Amygdala (tissue), 56 donors: ENCODE data around the gene NXPH4.
A peak's percentile ranks its signal among the peaks of the same experiment; 100 is the strongest.

Experiments
- DNase-seq, 56 donors: peaks; one replicate each; lab custom pipeline; 2025; lab: John Stamatoyannopoulos, UW

Gene NXPH4

DNA sequence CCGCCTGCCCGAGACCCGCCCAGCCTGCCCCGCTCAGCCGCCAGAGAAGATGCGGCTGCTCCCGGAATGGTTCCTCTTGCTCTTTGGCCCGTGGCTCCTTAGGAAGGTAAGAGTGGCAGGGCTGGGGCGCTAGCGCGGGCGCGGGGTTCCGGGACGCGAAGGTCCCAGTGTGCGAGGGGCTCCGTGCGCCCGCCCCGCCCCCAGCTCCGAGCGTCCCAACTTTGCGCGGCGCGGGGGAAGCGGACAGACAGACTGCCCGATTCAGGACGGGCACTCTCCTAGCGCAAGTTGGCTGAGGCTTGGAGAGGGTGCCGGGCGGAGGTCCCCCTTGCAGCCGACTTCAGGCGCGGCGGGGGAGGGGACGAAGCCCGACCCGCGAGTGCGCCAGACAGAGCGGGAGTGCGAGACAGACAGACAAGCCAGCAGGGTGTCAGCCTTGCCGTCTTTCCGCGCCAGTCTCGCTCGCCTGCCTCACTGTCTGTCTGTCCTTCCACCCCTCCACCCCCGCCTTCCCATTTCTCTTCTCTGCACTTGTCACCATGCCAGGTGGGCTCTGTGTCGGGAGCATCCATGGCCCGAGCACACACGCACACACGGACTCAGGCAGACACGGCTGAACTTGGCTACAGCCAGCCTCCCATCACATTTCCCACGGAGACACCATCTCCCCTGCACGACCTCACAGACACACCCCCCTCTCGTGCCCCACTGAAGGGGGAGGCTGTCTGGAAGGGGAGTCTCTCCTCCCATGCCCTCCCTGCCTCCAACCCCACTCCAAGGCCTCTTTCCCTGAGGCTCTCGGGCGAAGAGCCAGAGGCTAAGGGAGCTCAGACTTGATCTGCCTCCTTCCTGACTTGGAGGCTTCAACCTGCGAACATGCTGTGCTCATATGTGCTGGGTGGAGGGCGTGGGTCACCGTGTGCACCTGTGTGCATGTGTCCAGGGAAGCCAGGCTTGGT is 606 bp downstream of the NXPH4 start:
- DNase-seq, result no peak

DNA sequence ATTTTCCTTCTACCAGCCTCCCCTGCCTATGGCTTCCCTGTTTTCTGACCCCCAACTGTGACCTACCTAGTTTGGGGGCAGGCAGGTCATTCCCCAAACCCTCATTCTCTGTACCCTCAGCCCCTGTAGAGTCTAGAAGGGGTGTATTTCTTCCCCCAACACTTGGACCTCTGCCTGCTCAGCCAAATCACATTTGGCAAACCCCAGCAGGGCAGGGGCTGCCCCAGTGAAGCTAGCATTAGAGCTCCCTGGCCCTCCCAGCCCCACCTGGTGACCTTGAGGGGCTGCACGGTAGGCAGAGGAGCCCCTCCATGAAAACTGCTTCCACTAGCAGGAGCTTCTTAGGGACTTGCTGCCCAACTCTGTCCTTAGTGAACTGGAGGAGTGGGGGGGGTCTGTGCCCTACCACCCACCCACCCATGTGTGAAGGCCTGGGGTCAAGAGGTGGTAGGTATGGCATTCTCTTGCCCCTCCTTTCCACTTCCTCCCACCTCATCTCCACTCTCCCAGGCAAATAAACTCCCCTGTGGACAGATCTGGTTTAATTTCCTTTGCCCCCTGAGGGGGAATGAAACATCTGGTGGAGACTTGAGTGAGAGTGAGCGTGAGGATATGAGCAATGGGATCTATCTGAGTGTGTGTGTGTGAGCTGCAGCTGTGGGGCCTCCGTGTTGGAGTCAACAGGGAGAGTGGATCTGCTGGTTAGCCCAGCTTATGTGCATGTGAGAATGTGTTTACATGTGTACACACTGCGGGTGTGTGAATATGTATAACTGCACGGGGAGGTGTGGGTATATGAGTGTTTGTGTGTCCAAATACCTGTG is 1.6 kb downstream of the NXPH4 start:
- DNase-seq, result no peak

DNA sequence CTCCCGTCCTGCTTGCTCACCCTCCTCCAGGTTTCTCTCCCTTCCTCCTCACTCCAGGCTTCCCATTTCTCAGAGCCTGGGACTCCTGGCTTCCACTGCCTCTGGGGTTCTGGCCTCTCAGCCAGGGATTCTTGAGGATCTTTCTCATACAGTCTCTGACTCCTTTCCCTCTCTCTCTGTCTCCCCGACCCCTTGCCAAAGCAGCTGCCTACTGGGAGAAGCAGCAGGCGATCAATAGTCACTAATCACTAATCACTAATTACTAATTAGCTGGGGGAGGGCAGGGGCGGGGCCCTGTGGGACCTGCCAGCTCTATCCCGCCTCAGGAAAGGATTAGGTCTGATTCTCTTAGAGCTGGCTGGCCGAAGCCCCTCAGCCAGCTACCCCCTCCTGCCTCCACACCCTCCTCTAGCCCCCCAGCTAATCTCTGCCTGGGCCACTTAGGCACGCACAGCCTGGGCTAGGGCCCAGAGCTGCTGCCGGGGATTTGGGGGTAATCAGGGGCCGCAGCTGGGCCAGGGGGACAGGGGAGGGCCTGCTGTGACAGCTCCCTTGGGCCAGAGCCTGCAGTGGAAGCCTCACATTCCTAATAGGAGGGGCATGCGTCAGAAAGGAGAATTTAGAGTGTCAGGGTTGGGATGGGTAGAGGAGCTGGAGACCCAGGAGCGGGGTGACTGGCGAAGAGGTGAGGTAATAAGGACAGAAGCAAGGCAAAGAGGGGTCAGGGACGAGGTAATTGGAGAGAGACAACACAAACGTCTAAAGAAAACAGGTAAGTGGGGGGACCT is 2.8 kb downstream of the NXPH4 start:
- no peak for DNase-seq

DNA sequence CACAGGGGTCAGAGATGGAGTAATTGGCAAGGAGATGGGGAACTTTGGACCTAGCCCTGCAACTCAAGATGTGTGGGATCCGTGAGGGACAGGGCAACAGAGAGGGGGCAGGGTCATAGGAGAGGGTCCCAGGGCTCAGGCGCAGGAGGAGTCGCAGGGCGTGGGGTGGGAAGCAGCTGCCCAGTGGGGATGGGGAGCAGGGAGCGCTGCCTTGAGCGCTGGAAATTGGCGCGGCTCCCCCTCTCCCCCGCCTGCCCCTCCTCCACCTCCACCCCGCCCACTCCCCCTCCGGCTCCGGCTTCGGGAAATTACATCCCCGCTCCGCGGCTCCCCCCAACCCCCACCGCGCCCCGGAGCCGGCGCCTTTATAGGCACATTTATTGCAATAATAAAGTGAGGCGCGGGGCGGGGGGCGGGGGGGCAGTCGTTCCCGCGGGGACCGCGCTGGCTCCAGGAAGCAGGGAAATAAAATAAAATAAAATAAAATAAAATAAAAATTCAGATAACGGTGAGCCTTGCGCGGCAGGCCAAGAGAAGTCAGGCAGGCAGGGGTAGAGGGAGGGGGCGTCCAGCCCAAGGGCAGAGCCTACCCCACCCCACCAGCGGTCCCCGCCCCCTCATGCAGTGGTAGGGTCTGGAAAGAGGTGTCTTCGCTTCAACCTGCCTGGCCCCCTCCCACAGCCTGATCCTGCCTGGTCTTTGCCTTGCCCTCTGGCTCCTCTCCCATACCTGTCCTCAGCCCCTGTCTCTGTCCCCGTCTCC is 3.6 kb downstream of the NXPH4 start:
- DNase-seq, result no peak

DNA sequence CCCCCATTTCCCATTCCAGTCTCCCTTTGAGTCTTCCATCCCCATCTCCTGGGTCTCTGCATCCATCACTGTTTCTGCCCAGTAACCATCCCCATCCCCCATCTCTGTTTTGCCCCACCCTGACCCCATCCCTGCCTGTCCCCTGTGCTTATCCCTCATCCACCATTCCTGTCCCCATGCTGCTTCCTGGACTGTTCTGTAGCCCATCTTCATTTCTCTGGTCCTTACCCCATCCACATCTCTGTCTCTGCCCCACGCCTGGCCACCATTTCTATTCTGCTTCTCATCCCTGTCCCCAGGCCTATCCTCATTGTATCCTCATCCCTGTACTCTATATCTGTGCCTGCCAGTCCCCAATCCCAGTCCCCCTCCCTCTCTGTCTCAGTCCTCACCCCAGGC is 4.2 kb downstream of the NXPH4 start:
- no peak for DNase-seq

DNA sequence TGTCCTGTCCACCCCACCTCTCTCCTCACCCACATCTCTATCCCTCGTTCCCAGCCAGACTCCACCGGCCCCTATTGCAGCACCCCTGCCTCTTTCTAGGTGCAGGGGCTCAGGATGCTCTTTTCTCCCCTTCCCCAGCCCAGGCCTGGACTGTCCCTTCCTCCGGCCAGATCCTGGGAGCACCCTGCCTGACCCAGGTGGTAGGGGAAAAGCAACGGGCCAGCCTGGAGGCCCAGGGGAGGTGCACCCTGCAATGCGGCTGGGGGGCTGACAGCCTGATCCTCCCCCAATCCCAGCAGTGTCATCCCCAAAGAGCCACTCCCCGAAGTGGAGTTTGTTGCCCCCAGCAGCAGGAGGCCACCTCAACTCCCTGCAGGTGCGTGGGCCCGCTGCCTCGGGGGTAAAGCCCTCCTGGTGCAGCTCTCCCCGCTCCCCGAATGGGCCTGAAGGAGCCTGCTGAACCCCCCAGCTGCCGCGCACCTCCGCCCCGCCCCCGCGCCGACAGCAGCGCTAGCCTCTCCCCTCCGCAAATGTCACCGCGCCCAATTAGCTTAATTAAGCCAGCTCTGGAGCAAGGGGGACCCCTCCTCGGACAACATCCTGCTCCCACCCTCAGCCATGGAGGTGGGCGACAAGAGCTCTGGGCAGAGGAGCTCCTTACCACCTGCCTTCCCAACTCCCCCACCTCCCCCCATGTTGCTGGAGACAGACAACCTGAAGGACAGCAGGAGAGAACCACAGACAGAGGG is 4.7 kb downstream of the NXPH4 start:
- DNase-seq, result no peak

DNA sequence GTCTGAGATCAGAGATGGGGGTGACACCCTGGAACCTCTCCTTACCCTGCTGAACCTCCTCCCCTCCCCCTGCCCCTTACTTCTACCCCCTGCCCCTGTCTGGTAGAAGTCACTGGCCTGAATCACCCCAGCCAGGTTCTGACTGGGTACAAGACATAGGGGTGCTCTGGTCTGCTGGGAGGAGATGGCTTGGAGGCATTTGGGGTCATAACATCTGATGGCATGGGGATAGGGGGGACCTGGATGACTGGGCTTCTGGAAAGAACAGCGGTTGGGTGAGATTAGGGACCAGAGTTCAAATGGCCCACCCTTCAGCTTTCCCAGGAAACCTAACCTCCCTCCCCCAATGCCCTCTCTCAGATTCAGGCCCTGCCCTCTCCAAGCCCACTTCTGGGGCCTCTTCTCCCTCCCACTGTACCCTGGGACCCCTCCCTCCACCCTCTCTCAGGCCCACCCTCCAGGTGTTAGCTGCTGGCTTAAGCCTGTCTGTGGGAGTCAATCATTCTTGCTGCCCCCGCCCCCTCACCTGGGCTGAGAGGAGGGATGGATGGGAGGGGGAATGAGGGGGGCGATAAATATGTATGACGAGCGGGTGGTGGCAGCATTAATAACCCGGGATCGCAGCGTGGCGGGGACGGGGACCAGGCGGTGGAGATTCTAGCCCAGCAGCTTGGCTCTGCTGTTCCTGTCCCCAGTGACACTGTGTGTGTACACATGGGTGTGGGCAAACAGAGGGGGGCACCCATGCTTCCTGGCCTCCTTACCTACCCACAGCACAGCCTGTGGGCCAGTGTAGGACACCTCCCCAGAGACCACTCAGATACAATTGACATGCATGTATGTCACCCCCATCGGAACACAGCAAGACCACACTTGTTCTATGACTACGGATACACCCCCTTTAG is 5.9 kb downstream of the NXPH4 start:
- no peak for DNase-seq

DNA sequence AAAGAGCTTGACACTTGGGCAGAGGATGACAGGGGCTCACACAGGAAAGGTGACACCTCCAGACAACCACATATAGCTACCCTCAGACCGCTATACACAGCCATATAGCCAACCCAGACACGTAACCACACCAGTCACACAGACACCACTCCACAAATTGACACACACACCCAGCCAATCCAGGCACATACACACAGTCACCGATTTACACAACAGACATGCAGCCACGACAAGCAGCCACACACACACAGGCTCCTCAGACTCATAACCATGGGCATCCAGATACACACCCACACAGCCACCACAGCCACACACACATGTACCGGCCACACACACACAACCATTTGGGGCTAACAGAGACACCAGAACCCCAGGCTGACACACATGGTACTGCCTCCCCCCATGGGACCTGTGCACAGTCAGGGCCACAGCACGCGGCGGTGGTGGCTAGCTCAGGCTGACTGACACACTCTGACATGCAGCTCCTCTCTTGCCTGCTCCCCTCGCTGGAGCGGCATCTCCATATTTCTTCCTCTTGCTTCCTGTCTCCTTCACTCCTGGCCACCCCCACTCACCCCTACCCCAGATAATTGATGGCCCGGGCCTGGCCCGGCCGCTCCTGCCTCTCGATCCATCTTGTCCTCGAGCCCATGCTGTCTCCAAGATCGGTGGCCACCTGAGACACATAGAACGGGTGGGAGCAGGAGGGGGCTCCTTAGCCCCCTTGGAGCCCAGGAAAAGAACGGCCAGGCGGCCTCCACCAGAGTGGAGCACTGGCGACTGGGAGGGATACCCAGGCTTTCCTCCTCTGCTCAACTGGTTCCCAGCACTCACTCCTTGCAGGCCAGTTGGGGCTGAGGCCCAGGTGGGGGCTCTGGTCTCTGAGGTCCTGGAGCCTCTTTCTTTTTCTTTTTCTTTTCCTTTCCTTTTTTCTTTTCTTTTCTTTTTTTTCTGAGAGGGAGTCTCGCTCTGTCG is 6.9 kb downstream of the NXPH4 start:
- DNase-seq, result no peak

DNA sequence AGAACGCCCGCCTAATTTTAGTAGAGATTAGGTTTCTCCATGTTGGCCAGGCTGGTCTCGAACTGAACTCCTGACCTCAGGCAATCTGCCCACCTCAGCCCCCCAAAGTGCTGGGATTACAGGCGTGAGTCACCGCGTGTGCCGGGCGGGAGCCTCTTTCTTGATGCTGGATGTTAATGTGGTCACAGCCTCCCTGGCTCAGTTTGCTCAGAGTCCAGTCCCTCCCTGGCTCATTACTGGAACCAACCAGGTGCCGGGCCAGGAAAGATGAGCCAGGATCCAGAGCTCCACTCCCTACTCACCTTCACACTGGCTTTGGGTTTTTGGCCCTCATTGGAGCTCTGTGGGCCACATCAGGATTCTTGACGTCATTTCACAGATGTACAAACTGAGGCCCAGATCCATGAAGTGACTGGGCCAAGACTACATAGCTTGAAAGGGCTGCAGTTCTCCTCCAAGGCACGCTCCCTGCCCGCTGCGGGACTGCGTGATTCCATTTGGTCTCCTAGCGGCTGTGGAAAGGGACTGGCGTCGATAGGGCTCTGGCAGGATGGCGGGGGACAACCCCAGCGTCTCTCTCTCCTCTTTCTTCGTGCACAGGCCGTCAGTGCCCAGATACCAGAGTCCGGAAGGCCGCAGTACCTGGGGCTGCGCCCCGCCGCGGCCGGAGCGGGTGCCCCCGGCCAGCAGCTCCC is 7.8 kb downstream of the NXPH4 start:
- no peak for DNase-seq

DNA sequence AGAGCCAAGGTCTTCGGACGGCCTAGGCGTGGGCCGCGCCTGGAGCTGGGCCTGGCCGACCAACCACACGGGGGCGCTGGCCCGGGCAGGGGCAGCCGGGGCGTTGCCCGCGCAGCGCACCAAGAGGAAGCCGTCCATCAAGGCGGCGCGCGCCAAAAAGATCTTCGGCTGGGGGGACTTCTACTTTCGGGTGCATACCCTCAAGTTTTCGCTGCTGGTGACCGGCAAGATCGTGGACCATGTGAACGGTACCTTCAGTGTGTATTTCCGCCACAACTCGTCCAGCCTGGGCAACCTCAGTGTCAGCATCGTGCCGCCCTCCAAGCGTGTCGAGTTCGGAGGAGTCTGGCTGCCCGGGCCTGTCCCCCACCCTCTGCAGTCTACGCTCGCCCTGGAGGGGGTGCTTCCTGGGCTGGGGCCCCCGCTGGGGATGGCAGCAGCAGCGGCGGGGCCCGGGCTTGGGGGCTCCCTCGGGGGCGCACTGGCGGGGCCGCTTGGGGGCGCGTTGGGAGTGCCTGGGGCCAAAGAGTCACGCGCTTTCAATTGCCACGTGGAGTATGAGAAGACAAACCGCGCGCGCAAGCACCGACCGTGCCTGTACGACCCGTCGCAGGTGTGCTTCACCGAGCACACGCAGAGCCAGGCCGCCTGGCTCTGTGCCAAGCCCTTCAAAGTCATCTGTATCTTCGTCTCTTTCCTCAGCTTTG is 8.5 kb downstream of the NXPH4 start:
- DNase-seq, result peak in 1 of 56 donors; percentile 22

DNA sequence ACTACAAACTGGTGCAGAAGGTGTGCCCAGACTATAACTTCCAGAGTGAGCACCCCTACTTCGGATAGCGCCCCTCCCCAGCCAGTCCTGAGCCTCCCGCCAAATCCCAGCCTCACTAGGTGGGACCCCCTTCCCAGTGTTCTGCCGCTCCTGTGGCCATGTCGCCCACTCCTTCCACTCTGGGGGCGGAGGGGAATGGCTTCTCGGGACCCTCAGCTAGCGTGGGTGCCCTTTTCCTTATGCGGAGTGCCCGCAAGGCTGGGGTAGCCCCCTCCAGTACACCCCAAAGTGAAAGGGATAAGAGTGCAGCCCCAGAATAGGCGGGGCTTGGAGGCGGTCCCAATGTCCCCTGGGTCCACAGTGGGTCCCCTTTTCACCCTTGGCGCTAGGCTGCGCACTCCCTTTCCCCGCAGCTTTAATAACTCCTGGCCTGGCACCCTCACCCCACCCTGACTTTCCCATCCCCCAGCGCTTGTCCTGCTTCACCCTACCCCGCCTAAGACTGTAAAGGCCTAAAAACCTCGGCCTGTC is 9.2 kb downstream of the NXPH4 start:
- no peak for DNase-seq

DNA sequence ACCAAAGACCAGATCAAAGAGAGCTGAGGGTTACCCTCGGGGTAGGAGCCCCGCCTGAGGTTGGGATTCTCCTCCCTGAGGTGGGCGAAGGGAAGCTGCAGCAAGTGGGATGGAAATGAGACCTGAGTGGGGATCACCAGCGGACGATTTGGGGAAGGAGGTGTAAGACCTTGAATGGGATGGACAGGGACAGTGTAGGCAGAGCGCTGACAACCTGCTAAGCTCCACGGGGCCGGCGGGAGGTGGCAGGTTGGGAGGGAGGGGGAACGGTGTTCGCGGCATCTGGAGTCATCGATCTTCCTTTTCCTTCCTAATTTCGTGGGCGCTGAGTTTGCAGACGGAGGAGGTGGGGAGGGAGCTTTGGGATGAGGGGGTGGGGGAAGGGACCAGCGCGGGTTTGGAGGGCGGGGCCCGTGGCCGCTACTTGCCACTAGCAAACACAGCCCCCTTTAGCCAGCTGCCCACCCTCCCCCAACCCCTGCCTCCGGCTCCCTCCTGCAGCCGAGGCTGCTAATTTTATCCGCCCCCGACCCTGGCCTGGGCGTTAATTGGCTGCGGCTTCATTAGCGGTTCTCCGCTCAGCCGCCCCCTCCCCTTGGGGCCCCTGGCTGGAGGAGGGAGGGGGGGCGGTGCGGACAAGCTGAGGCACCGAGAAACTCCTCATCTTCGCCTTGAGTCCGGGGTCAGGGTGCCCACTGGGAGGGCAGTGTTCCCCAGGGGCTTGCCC is 10.2 kb downstream of the NXPH4 start:
- peak in 2 of 56 donors; percentile 15 to 20 for DNase-seq

DNA sequence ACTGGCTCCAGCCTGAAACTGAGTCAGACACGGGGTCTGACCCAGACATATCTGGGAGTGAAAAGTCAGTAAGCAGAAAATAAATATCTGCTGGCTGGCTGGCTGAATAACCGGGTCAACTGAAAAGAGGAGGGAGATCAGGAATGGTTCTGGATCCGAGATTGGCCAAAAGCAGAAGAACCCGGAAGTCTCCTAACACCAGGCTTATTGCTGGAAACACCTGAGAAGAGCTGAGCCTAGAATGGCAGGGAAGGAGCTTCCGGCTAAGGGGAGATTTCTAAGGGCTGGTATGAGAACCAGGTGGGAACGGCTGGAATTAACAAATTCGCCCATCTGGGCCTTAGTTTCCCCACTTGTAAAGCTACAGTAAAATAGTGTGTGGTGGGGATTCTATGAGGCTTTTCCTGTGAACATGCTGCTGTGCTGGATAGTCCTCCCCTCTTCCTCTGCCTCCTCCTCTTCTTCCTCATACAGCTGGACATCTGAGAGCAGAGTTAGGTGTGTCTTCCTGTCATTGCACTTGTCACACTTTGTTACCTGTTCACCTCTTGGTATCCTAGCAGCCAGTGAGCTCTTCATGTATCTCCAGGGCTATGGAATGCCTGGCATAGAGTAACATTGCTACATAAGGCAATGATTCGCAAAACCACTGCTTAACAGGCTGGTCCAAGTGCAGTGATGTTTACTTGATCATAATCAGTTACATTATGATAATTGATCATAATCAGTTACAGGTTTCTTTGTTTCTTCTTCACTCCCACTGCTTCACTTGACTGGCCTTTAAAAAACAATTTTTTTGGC is 10.9 kb downstream of the NXPH4 start:
- no peak for DNase-seq

DNA sequence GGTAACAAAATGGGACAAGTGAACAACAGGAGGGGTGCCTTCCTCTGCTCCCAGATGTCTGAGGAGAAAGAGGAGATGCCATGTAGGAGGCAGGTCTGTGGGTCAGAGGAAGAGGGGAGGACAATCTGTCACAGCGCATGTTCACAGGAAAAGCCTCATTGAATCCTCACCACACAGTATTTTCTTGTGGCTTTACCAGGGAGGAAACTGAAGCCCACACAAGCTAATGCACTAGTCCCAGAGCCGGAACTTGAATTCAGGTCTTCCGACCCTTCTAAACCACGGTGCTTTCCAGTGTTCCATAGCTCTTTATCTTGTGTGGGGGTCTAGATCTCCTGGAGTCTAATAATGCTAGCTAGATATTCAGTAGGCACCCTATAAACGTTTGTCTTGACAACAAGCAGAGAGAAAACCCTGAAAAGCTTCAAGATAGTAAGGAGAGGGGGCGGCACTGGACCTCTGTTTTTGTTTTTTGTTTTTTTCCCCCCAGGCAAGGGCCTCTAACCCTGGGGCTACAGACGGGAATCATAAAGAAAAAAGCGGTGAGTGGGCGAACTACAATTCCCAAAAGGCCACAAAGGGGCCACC is 12.5 kb downstream of the NXPH4 start:
- DNase-seq, result no peak
